HepG2 (cell line): ENCODE data around the gene HLA-DMB. TPM values are rescaled to one million over a fixed set of nuclear protein-coding genes. Genes with fewer than 3 reads are reported as not detected.

Experiments used
- ATAC-seq: fragments of 200-7000 bp; cut with Tn5 transposase; 3 replicates; pipeline ENCODE4 v1.9.1; 2020; ENCODE audit warnings: mild to moderate bottlenecking, moderate library complexity
- BruUV-seq: library from RNA; stranded (reverse); fragments of 400-500 nt; replicated peaks from 2 replicates; lab custom pipeline; 2021; lab: Mats Ljungman, UMichigan
- CTCF ChIA-PET: fragments of 300-600 bp; formaldehyde crosslinking; extraction: SDS; loops from one replicate; lab custom pipeline; 2021; ENCODE audit warnings: low total read pairs, inconsistent platforms, low intra/inter-chr PET ratio; lab: Yijun Ruan, JAX
- POLR2A ChIA-PET: fragments of 350-600 bp; sonication (Branson Sonifier 250); formaldehyde crosslinking; loops from one replicate; lab custom pipeline; 2020; ENCODE audit warnings: antibody characterized with exemption, inconsistent platforms; lab: Yijun Ruan, JAX
- DNase-seq: peaks from one replicate; pipeline ENCODE4 v3.0.0-alpha.2; 2015; ENCODE audit warnings: low spot score
- FAIRE-seq: peaks from 3 replicates; lab custom pipeline; 2011; peaks lifted over from hg19 to GRCh38; lab: Jason Lieb, UNC
- H2AFZ ChIP-seq: one replicate; pipeline ENCODE4 v1.6.1; 2011; ENCODE audit warnings: low read length, inconsistent platforms
- H3K27ac ChIP-seq: fragments of 300-600 bp; 3 replicates; pipeline ENCODE4 v1.8.0; 2011; ENCODE audit warnings: mixed run types, mild to moderate bottlenecking, mixed read lengths, low read length, inconsistent platforms; ENCODE audit not compliant: insufficient read depth; ENCODE audit errors: extremely low read length
- H3K27me3 ChIP-seq, 2 experiments: fragments of 200-600 bp in 1 of 2; 2 replicates in 1 of 2; 3 replicates in 1 of 2; pipeline versions ENCODE4 v1.6.0 to v1.8.0; 2011; ENCODE audit warnings: low read length in 2 of 2, mild to moderate bottlenecking in 2 of 2, moderate library complexity in 2 of 2, inconsistent platforms in 1 of 2; ENCODE audit not compliant: insufficient read depth in 2 of 2, control insufficient read depth in 1 of 2
- H3K36me3 ChIP-seq, 2 experiments: fragments of 200-600 bp in 1 of 2; replicated peaks in 1 of 2; 2 replicates in 1 of 2; 3 replicates in 1 of 2; pipeline versions ENCODE4 v1.5.1 to v1.8.0; 2011; ENCODE audit warnings: low read length in 2 of 2, inconsistent platforms in 1 of 2; ENCODE audit not compliant: insufficient read depth in 2 of 2, control insufficient read depth in 1 of 2
- H3K4me1 ChIP-seq: 2 replicates; pipeline ENCODE4 v1.5.1; 2012; ENCODE audit warnings: low read length, inconsistent platforms; ENCODE audit not compliant: insufficient read depth
- H3K4me2 ChIP-seq: 2 replicates; pipeline ENCODE4 v1.6.0; 2011; ENCODE audit warnings: low read depth, low read length, inconsistent platforms
- H3K4me3 ChIP-seq, 3 experiments: fragments of 200-600 bp in 1 of 3; sonication (generic), shearing (Covaris generic) in 1 of 3; replicated peaks in 1 of 3; 2 replicates each; pipeline ENCODE4 v1.5.1; 2011 to 2016; ENCODE audit warnings: low read length in 3 of 3, inconsistent platforms in 2 of 3, low read depth in 2 of 3, mild to moderate bottlenecking in 2 of 3, control low read depth in 1 of 3, mixed read lengths in 1 of 3; ENCODE audit not compliant: insufficient read depth in 1 of 3
- H3K79me2 ChIP-seq: one replicate; pipeline ENCODE4 v1.6.1; 2011; ENCODE audit warnings: low read length, inconsistent platforms; ENCODE audit not compliant: insufficient read depth
- H3K9ac ChIP-seq: 2 replicates; pipeline ENCODE4 v1.6.0; 2011; ENCODE audit warnings: mild to moderate bottlenecking, low read depth, low read length, inconsistent platforms; ENCODE audit not compliant: insufficient read depth
- H3K9me3 ChIP-seq: 2 replicates; pipeline ENCODE4 v1.5.1; 2012; ENCODE audit warnings: mild to moderate bottlenecking, low read length
- H4K20me1 ChIP-seq: 2 replicates; pipeline ENCODE4 v1.6.0; 2011; ENCODE audit warnings: inconsistent platforms, mild to moderate bottlenecking, low read length, moderate library complexity; ENCODE audit not compliant: insufficient read depth
- FOSL1 ChIP-seq: sonication (generic); formaldehyde crosslinking; IDR thresholded peaks from 2 replicates; pipeline ENCODE4 v1.9.0; 2021; ENCODE audit warnings: missing genetic modification reagents, borderline replicate concordance
- KLF11 ChIP-seq: IDR thresholded peaks from 2 replicates; pipeline ENCODE4 v1.6.1; 2016; ENCODE audit warnings: missing compliant biosample characterization
- SMAD3 ChIP-seq: sonication (generic); formaldehyde crosslinking; IDR thresholded peaks from 2 replicates; pipeline ENCODE4 v1.4.0; 2020; ENCODE audit warnings: missing genetic modification reagents
- SMAD9 ChIP-seq: sonication (generic); formaldehyde crosslinking; IDR thresholded peaks from 2 replicates; pipeline ENCODE4 v1.5.1; 2020; ENCODE audit warnings: mild to moderate bottlenecking, missing genetic modification reagents
- SRF ChIP-seq: IDR thresholded peaks from 2 replicates; pipeline ENCODE4 v1.6.1; 2011; ENCODE audit warnings: mild to moderate bottlenecking, low read depth, low read length, moderate library complexity
- ZNF446 ChIP-seq: sonication (generic); formaldehyde crosslinking; IDR thresholded peaks from 2 replicates; pipeline ENCODE4 v1.5.0; 2020; ENCODE audit warnings: mild to moderate bottlenecking, missing genetic modification reagents
- ZNF616 ChIP-seq: sonication (generic); formaldehyde crosslinking; IDR thresholded peaks from 2 replicates; pipeline ENCODE4 v1.5.0; 2020; ENCODE audit warnings: low read depth, mild to moderate bottlenecking, missing genetic modification reagents
- WGBS: methylation state at CpG from one replicate; pipeline ENCODE4 v1.1.6; 2017; ENCODE audit warnings: low lambda C conversion rate; 5-methylcytosine and 5-hydroxymethylcytosine counted together
- in situ Hi-C: cut with HindIII; loops from 2 replicates; pipeline ENCODE4 v1.10.0; 2017; ENCODE audit warnings: low pct_unique_long_range_greater_than_20kb; ENCODE audit not compliant: extremely low pct_ligation_motif_present
- intact Hi-C: fragments of 100-400 bp; cut with micrococcal nuclease; formaldehyde crosslinking; loops from one replicate; pipeline ENCODE4 v1.10.0; 2022; ENCODE audit not compliant: unreplicated experiment
- polyA plus RNA-seq, 8 experiments: library from polyadenylated mRNA; depleted of rRNA in 3 of 8; stranded (reverse) in 7 of 8; unstranded in 1 of 8; fragments of >200 nt; fragmentation: Illumina TruSeq in 4 of 8; extraction: Trizol in 4 of 8; gene quantifications; 2 replicates each; pipeline versions ENCODE4 v1.2.1 to v1.2.3, GENCODE V29; 2011 to 2016; ENCODE audit warnings: low read depth in 4 of 8, missing spikeins in 1 of 8, mixed read lengths in 1 of 8; ENCODE audit not compliant: insufficient read depth in 1 of 8
- total RNA-seq, 5 experiments: library from RNA; depleted of rRNA; stranded (reverse); fragments of >200 nt; fragmentation: Illumina TruSeq; extraction: Trizol; gene quantifications; 2 replicates each; pipeline ENCODE4 v1.2.3, GENCODE V29; 2016; ENCODE audit warnings: low read depth in 1 of 5

The HLA-DMB gene
- total and polyA plus RNA-seq, 2 of the 13 experiments (the other 11 are each of a cell fraction or from before 2014, with no cell fraction given), result not detected

DNA sequence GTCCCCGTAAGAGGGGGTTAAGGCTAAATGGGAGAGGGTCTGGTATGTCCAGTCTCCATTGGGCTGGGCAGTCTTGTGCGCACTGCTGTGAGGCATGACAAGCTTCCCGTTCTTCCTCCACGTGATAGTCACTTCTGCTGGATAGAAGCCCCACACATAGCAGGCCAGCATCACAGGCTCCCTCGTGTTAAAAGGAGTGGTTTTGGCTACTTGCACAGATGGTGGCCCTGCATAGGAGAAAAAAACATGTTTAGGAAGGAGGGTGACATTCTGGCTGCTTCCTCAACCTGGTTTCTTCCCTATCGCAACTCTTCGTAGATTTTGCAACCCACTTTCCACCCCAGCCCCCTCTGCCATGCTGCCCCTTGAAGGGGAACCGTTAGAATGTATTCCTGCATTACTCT is 3.6 kb downstream of the HLA-DMB start:
- no peaks in the 10 kb centered on the region for H3K9me3 ChIP-seq
- no peak overlapping the region for H2AFZ ChIP-seq
- ChIA-PET CTCF (interaction anchor here (1.3 to 6.2 kb wide), 2 partner anchors 47 to 48 kb away, joined by 4 to 103 read pairs; no protein-coding TSS in a partner anchor), POLR2A (no interaction called here)
- WGBS, result 28% methylated on average over 8 of the region's 8 CpGs
- DNase-seq (no peak), FAIRE-seq (no peak), ATAC-seq (no peak)
- H3K4me3 ChIP-seq, result no peak overlapping the region
- H4K20me1 ChIP-seq, result no peaks in the 10 kb centered on the region
- no TSS peak for BruUV-seq
- H3K27me3 ChIP-seq, result peaks cover 2 to 34% of the 10 kb centered on the region in 2 experiments; a peak in 3 of 5 replicates
- intact Hi-C loops (no loop called here), in situ Hi-C loops (loop anchor here (5.0 kb wide), 1 partner anchor 45 kb away; no protein-coding TSS in a partner anchor)
- no peaks in the 10 kb centered on the region for H3K79me2 ChIP-seq
- H3K27ac ChIP-seq, result no peak overlapping the region
- no peak overlapping the region for H3K4me2 ChIP-seq
- peaks cover 7% of the 10 kb centered on the region for H3K4me1 ChIP-seq
- no peaks in the 10 kb centered on the region for H3K36me3 ChIP-seq
- H3K9ac ChIP-seq, result no peak overlapping the region
- no peak for TF ChIP-seq KLF11 (CRISPR knock-in tag)
- TF ChIP-seq ZNF616 (CRISPR knock-in tag), result no peak
- no peak for TF ChIP-seq SMAD9 (CRISPR knock-in tag)
- TF ChIP-seq SRF, result no peak
- no peak for TF ChIP-seq SMAD3
- TF ChIP-seq FOSL1 (CRISPR knock-in tag), result no peak

DNA sequence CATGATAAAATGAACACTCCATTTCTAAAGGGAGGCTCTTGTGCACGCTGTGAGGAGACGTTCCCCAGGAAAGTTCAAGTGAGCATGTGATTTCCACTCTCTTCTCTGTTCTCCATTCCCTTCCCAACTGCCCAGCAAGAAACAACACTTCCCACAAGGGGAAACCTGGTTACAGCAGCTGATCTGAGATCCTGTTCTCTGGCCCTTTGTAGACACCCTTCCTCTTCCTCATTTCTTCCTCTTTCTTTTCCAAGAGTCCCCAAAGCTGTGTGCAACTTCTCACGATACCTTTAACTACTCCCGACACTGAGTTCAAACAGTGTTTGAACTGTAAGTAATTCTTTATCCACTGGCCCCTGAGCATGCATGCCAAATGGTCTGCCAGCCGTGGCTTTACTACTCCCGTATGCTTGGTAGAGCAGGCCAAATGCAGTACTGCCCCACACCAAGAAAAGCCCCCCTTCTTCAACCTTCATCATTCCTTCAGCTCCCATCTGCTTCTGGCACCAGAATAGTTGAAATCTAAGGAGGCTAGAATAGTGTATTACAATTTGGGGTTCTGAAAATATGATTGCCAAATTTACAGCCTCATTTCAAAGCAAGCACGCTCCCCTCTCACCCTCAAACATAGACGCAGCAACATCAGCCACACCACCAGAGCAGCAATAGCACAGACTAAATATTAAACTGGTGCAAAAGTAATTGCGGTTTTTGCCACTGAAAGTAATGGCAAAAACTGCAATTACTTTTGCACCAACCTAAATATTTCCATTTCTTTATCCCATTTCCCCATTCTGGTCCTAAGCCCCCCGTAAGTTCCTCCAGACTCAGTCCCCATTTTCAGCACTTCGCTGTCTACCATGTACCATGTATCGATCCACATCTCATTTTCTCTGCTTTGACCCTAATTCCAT is 4.3 kb downstream of the HLA-DMB start:
- H3K4me1 ChIP-seq, result peaks cover 14% of the 10 kb centered on the region
- no peak overlapping the region for H3K27ac ChIP-seq
- DNase-seq (no peak), ATAC-seq (no peak), FAIRE-seq (no peak)
- no peaks in the 10 kb centered on the region for H3K79me2 ChIP-seq
- CTCF ChIA-PET, result interaction anchor here (6.2 kb wide), 1 partner anchor 47 kb away, joined by 103 read pairs; no protein-coding TSS in a partner anchor
- in situ Hi-C loops (loop anchor here (5.0 kb wide), 1 partner anchor 46 kb away; no protein-coding TSS in a partner anchor), intact Hi-C loops (no loop called here)
- no peaks in the 10 kb centered on the region for H4K20me1 ChIP-seq
- H3K4me2 ChIP-seq, result no peak overlapping the region
- H3K36me3 ChIP-seq, result no peaks in the 10 kb centered on the region
- H3K27me3 ChIP-seq, result peaks cover 2 to 37% of the 10 kb centered on the region in 2 experiments; a peak in 4 of 5 replicates
- H3K4me3 ChIP-seq, result no peak overlapping the region
- no peak overlapping the region for H2AFZ ChIP-seq
- BruUV-seq, result no TSS peak
- H3K9ac ChIP-seq, result no peak overlapping the region
- POLR2A ChIA-PET, result interaction anchor here (1.3 kb wide), 1 partner anchor 35 kb away, joined by 3 read pairs; no protein-coding TSS in a partner anchor
- H3K9me3 ChIP-seq, result no peaks in the 10 kb centered on the region
- WGBS, result 18% methylated on average over 12 of the region's 12 CpGs
- no peak for TF ChIP-seq ZNF446
